ENCODE measurements around the gene COG1.

DNA sequence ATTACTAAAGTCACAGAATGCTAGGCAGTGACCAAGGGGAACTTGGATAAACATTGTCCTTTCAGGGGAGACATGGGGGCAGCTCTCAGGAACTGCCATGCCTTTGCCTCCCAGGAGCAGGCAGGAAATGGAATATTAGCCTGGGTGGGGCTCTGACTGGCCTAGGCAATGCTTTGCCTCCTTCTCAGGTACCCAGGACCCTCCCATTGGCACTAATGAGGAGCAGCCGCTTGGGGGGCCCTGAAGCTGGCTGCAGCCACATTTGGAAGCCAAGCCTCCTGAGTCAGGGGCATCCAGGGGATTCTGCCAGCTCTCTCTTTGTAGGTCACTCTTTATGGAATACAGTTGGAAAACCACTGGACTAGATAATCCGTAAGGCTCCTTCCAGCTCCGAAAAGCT, 63.4 kb downstream of the COG1 start:
- TF ChIP-seq, protein P1, sequence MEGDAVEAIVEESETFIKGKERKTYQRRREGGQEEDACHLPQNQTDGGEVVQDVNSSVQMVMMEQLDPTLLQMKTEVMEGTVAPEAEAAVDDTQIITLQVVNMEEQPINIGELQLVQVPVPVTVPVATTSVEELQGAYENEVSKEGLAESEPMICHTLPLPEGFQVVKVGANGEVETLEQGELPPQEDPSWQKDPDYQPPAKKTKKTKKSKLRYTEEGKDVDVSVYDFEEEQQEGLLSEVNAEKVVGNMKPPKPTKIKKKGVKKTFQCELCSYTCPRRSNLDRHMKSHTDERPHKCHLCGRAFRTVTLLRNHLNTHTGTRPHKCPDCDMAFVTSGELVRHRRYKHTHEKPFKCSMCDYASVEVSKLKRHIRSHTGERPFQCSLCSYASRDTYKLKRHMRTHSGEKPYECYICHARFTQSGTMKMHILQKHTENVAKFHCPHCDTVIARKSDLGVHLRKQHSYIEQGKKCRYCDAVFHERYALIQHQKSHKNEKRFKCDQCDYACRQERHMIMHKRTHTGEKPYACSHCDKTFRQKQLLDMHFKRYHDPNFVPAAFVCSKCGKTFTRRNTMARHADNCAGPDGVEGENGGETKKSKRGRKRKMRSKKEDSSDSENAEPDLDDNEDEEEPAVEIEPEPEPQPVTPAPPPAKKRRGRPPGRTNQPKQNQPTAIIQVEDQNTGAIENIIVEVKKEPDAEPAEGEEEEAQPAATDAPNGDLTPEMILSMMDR (IDR thresholded peaks at IDR 0.05; ENCODE audit: extremely low read depth in 1 of 2, insufficient read depth in 1 of 2, low read depth in 1 of 2, low read length in 2 of 2): no peak
- TF ChIP-seq POLR2A (IDR thresholded peaks at IDR 0.05; ENCODE audit: low read depth, low read length) (no peak), FOS (IDR thresholded peaks at IDR 0.05; ENCODE audit: borderline replicate concordance, insufficient read depth, low read length) (no peak), POLR2AphosphoS5 (IDR thresholded peaks at IDR 0.05; ENCODE audit: insufficient read depth, low read depth, low read length) (no peak), EZH2 (IDR thresholded peaks at IDR 0.05; ENCODE audit: borderline replicate concordance, low read depth, low read length, severe bottlenecking) (no peak), GATA2 (IDR thresholded peaks at IDR 0.05; ENCODE audit: insufficient read depth, insufficient read length, low read depth, low read length) (no peak)
- TF ChIP-seq, protein P2, sequence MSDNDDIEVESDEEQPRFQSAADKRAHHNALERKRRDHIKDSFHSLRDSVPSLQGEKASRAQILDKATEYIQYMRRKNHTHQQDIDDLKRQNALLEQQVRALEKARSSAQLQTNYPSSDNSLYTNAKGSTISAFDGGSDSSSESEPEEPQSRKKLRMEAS (IDR thresholded peaks at IDR 0.05; ENCODE audit: insufficient read depth, insufficient read length): no peak

Measured in endothelial cell of umbilical vein (primary cell).